Activated CD4-positive, alpha-beta T cell treated with anti-CD3 and anti-CD28 coated beads, Interleukin-2, amount 50 U/mL, for 1 hour (primary cell): Measurements from ENCODE around the gene ACTR1A.
"Not testable (repeated sequence)": the region's sequence is repeated elsewhere in the genome, so short reads cannot be mapped to it uniquely, and the experiment has no call there.

ENCODE experiments used
- DNase-seq: peaks from one replicate; pipeline ENCODE4 v3.0.0-alpha.2; 2020

The ACTR1A gene

DNA sequence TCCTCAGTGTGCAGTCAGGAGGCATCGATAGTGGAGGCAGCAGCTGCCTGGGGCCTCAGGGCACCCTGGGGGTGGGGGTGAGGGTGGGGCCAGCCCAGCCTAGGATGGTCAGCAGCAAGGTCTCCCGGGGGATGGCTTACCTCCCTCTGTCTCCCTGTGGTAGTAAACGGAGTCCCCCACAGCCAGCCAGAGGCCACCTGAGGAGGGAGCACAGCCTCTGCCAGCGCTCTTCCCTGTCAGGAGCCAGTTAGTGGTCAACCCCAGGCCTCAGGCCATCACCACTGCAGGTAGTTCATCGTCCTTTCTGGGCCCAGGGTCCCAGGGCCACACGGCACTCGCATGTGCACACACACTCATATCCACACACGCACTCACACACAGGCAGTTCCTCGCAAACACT lies 22.1 kb downstream of the ACTR1A start:
- DNase-seq = no peak

DNA sequence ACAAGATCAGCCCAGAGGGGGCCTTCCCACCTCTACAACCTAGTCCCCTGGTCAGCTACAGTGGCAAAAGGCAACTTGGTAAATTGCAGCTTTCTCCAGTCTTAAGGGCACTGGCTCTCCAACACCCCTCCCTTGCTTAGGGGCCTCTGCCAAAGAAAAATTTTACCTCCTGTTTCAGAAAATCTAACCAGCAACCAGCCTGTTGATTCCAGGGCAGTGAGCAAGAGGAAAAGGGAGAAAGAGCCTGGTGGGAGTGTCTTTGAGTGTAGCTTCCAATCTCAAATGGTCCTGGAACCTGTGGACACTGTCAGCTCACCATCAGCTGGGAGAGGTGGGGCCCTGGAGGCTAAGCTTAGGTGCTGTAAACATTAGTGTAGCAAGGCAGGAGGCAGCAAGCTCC lies 22.9 kb downstream of the ACTR1A start:
- no peak for DNase-seq

DNA sequence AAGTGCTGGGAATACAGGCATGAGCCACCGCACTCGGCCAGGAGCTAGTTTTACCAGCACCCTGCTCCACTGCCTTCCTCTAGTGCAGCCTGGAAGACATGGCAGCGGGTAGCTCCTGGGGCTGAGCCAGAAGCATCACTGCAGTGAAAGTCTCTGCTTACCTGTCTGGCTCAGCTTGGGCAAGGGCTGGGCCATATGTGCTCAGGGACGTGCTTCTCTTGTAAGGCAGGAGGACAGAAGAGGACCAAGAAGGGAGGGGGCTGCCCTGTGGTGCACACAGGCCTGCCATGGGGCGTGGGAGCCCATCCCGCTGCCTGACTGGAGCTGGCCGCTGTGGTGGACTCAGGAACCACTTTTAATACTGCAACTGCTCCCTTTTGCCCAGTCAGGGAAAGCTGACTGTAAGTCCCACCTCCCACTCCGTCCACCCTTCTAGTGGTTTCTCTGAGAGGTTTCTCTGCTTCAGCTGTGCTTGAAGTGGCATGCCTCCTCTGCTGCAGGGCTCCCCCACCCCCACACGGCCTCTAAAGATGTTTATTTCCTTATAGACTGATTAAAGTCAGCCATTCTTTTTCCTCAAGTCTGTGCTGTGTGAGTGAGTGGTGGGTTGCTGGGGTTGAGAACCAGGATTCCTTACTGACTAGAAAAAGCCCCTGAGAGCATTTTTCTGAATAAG lies 25.9 kb downstream of the ACTR1A start:
- no peak for DNase-seq

DNA sequence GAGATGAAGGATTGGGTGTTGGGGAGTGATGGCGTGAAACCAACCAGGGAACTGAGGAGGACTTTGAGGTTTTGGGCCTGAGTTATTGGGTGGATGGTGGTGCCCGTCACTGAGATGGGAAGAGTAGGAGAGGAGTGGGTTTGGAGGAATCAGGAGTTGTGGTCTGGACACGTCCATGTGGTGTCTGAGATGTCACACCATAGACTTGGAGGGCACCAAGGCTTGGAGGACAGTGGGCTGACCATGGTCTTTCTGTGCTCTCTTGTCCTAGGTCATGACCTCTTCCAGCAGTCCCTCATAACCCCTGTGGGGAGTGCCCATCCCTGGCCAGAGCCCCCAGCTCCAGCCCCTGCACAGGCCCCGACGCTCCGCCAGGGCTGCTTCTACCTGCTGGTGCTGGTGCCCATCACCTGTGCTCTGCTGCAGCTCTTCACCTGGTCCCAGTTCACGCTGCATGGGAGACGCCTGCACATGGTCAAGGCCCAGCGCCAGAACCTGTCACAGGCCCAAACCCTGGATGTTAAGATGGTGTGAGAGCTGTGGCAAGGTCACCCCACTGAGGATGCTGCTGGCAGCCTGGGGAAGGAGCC lies 27.0 kb downstream of the ACTR1A start:
- no peak for DNase-seq

DNA sequence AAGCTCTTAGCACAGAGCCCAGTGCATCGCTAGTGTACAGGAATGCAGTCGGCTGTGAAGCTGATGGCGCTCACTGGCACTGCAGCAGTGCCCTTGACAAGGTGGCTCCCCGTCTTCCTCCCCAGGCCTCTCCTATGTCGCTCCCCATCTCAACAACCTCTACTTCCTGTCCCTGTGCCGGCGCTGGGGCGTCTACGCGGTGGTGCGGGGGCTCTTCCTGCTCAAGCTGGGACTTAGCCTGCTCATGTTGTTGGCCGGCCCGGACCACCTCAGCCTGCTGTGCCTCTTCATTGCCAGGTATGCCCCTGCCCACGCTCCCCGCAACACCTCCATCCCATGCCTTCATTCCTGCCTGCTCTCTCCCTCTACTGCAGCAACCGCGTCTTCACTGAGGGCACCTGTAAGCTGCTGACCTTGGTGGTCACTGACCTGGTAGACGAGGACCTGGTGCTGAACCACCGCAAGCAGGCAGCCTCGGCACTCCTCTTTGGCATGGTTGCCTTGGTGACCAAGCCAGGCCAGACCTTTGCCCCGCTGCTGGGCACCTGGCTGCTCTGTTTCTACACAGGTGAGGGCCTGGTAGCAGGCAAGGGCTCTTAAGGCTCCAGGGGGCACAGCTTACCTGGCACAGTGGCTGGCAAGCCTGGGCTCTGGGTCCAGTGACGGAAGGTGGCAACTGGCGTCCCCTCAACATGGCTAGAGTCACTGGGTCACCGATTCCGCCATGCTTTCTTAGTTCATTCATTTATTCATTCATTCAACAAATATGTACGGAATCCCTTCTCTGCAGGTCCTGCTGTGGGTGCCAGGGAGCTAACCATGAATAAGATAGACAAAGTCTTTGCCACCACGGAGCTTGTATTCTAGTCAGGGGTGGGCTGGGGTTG lies 28.8 kb downstream of the ACTR1A start:
- peak; percentile 15 for DNase-seq

DNA sequence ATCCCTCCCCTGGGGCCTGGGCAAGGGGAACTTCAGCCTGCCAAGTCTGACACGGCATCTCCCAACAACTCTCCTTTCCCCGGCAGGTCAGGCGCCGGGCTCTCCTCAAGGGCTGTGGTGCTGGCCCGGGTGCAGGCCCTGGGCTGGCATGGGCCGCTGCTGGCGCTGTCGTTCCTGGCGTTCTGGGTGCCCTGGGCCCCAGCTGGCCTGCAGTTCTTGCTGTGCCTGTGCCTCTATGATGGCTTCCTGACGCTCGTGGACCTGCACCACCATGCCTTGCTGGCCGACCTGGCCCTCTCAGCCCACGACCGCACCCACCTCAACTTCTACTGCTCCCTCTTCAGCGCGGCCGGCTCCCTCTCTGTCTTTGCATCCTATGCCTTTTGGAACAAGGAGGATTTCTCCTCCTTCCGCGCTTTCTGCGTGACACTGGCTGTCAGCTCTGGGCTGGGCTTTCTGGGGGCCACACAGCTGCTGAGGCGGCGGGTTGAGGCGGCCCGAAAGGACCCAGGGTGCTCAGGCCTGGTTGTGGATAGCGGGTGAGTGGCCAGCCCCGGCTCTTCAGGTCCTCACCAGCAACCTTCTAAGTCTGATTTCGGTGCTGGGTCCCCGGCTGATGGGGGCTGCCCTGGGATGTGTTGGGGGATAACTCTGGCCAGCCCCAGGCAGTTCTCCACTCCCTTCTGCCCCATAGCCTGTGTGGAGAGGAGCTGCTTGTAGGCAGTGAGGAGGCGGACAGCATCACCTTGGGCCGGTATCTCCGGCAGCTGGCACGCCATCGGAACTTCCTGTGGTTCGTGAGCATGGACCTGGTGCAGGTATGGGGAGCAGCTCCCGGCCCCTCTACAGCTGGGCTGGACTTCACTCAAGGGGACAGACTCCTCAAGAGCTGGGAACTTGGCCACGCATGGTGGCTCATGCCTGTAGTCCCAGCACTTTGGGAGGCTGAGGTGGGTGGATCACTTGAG lies 31.6 kb downstream of the ACTR1A start:
- DNase-seq = no peak

DNA sequence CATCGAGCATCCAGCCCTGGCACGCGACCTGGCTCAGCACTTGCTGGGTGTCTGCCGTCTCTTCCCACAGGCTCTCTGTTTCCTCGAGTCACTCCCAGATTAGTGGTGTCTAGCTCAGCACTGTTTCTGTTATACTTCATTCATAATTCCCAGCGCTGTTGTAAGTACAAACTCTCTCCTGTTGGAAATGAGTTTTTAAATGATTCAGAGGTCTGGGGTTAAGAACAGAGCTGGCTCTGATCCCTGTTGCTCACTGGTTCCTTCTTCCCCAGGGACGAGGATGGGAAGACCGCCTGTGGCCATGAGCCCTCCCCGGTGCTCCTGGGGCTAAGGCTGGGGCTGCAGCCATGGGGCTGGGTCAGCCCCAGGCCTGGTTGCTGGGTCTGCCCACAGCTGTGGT lies 33.8 kb downstream of the ACTR1A start:
- no peak for DNase-seq

DNA sequence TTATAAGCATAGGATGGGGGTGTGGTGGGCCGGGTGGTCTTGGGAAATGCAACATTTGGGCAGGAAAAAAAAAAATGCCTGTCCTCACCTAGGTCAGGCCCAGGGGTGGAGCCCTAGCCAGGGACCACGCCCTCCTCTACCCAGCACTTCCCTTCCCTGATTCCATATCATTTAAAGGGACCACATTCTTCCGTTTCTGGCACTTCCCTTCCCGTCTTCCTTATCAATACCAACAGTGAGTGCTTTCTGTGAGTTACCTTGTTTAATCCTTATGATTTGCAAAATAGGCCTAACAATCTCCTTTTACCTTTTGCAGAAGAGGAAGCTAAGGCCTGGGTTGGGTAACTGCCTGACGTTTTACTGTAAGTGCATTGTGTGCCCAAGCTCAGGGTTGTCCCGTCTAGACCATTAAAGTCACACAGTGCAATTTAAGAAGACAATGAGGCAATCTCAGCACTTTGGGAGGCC lies 34.5 kb downstream of the ACTR1A start:
- DNase-seq = no peak

DNA sequence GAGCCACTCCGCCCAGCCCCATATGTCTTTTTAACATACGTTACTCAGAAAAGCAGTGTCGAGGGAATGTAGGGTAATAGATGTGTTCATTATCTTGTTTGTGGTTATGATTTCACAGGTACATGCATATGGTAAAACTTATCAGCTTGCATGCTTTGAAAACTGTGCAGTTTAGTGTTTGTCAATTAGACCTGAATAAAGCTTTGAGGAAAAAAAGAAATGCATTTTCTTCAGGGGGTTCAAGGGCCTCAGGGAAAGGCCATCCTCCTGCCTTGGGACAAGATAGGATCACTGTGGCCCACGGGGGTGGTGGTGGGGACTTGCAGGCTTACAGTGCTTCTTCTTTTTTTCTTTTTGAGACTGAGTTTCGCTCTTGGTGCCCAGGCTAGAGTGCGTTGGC lies 35.2 kb downstream of the ACTR1A start:
- DNase-seq = no peak

DNA sequence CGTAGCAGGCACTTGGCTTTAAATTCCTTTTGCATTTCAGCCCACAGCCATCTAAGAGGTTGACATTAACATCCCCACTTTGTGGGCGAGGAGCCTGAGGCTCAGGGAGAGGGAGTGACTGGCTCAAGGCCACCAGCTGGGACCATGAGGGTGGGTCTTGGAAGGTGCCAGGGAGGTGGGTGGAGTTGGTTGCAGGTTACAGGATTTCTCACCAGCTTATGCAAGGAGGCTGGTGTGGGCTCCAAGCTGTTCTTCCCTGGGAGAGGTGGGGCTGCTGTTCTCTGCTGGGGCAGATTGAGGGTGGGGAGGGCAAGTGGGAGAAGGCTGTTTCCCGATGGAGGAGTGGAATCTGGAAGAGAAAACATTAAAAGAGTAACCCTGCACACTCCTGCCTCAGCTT lies 37.0 kb downstream of the ACTR1A start:
- DNase-seq = no peak

DNA sequence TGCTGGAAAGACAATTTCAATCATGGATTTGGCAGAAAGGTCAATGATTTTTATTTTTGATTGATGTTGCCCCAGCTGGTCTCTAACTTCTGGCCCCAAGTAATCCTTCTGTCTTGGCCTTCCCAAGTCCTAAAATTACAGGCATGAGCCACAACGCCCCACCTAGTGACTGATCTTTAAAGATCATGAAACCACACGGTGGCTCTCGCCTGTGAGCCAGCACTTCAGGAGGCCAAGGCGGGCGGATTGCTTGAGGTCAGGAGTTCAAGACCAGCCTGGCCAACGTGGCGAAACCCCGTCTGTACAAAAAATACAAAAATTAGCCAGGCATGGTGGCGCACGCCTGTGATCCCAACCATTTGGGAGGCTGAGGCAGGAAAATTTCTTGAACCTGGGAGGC lies 38.5 kb downstream of the ACTR1A start:
- no peak for DNase-seq

DNA sequence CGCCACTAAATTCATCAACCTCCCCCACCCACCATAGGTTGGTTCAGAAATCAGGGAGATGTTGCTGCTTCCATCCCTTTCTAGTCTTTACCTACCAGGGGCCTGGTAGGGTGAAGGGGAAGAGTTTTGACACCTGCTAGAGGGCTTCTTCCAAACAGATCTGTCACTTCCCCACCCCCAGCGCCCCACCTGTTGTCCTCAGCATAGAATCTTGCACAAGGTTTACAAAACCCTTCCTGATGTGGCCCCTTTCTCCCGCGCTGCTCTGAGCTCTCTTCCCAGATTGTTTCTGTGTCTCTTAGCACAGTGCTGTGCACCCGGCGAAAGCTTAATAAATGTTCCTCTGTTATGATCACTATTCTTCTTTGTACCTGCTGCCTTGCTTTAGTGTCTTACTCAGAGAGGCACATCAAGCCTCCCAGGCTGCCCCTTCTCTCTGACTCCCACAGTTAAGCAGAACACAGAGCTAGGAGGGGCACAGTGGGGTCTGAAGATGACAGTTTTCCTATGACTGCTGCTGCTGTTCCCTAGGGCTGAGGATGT lies 39.9 kb downstream of the ACTR1A start:
- no peak for DNase-seq

DNA sequence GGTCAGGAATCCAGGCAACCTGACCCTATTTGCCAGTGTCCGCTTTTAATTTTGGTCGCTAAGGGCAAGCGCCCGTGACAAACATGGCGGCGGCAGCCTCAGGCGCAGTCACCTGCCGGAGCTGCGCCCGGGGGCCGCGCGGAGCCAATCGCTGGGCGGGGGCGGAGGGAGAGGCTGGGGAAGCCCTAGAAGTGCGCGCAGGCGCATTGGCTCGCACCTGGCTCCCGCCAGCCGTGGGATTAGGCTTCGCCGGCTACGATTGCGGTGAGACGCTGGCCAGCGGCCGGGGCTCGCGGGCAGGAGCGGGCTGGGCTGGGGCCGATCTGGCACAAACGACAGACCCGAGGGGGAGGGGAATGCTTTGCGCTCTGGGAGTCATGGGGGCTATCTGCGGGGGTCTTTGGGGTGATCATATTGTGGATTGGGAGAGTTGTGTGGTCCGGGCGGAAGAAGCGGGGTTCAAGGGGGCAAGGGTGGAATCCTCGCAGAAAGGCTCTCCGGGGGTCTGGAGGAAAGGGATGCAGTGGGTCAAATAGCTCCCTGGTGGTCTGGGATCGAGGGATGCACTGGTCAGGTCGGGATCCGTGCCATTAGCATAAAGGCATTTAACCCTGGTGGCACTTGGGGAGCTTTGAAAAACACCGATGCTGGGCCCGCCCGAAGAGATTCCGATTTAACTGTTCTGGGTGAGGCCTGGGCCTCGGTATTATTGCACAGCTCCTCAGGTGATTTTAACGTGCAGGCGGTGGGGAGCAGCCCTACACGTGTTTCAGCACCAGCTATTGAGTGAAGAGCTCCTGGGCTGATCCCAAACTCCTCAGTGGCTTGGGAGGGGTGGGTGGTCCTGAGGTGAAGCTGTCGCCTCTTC lies 41.1 kb downstream of the ACTR1A start:
- peak; percentile 93 for DNase-seq

DNA sequence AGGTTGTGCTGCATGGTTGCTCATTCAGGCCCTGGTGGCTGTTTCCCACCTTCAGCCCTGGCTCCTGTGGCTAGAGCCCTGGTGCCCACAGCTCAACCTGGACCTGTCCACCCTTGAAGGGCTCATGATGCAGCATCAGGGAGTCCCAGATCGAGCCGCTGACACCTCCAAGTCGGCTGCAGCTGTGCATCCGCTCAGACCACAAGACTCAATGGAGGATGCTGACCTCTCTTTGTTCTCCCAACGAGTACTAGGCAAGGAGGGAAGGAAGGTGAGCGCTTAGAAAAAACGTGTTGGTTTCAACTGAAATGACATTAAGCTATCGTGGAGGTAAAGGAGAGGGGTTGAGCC lies 41.7 kb downstream of the ACTR1A start:
- DNase-seq = no peak

DNA sequence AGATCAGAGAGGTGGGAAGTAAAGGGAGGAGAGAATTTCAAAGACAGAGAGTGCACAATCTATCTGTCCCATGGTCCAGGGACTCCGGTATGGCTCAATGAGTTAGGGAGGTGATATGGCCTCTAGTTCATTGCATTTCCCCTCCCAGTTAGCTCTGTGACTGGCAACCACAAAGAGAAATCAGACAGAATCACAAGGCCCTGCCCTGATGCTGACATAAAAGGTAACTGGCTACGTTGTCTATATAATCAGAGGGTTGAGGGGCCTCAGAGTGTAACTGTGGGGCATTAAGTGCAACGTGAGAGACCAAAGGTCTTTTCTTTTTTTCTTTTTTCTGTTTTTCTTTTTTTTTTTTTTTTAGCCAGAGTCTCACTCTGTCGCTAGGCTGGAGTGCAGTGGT lies 43.9 kb downstream of the ACTR1A start:
- DNase-seq = no peak

DNA sequence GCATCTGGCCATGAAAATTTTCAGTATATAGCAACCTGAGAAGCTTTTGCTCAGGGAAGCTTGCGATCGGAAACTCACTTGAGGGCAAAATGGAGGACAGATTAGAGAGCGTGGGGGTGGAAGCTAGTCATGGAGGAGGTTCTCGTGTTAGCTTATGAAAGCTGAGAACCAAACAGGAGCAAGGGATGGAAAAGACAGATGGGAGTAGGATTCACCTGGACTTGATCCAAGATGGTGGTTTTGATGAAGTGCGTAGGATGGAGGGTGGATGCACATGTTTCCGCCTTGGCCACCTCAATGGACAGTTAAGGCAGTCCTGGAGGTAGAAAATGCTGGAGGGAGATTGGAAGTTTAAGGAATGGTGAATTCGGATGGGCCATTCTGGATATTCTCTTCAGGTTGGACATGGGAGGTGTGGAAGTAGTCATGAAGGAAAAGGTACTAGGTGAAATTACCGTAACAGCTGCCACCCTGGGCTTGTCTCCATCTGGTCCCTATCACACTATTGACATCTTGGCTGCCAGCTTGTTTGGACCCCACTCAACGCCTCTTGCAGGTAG lies 44.8 kb downstream of the ACTR1A start:
- DNase-seq = no peak

DNA sequence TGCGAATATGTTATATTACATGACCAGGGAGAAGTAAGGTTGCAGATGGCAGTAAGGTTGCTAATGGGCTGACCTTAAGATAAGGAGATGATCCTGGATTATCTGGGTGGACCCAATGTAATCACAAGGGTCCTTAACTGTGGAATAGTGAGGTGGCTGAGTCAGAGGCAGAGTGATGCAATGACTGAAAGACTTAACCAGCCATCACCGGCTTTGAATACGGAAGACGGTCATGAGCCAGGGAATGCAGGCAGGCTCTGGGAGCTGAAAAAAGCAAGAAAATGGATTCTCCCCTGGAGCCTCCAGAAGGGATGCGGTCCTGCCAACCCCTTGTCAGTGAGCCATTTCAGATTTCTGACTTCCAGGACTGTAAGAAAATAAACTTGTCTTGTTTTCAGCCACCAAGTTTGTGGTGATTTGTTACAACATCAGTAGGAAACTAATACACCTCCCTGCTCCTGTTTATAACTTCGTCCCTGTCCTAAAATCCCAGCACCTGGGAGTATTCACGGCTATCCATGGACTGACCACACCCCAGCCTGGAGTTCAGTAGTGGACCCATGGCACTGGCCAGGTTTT lies 46.5 kb downstream of the ACTR1A start:
- no peak for DNase-seq

DNA sequence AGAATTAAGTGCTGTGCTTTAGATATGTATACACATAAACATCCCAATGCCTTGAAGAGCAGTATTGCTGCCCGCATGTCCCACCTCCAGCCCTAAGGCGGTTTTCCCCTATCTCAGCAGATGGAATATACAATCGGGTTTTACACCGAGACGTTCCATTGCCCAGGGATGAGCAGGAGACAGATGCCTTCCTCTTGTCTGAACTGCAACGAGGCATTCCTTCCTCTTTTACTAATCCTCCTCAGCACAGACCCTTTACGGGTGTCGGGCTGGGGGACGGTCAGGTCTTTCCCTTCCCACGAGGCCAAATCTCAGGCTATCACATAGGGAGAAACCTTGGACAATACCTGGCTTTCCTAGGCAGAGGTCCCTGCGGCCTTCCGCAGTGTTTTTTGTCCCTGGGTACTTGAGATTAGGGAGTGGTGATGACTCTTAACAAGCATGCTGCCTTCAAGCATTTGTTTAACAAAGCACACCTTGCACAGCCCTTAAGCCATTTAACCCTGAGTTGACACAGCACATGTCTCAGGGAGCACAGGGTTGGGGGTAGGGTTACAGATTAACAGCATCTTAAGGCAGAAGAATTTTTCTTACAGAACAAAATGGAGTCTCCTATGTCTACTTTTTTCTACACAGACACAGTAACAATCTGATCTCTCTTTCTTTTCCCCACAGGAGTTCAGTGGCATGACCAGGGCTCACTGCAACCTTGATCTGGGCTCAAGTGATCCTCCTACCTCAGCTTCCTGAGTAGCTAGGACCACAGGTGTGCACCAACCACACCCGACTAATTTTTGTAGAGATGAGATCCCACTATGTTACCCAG lies 47.6 kb downstream of the ACTR1A start:
- DNase-seq = not testable (repeated sequence)

DNA sequence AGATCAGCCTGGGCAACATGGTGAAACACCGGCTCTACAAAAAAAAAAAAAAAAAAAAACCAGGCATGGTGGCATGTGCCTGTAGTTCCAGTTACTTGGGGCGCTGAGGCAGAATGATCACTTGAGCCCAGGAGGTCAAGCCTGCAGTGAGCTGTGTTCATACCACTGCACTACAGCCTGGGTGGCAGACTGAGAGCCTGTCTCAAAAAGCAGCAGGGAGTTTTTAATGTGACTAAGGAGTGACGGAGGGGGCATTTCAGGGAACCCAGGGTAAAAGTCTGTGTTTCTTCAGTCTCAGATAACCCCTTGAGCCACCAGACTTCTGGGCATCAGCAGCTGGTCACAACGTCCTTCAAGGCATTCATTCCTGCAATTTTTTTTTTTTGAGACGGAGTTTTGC lies 49.0 kb downstream of the ACTR1A start:
- DNase-seq = no peak
